NCI-H82 (cell line): ENCODE results near the gene NUDCD3.
"Not testable (repeated sequence)": the region's sequence is repeated elsewhere in the genome, so short reads cannot be mapped to it uniquely, and the experiment has no call there.

Source experiments
- DNase-seq: peaks from one replicate; lab custom pipeline; 2025; lab: John Stamatoyannopoulos, UW

NUDCD3 gene

DNA sequence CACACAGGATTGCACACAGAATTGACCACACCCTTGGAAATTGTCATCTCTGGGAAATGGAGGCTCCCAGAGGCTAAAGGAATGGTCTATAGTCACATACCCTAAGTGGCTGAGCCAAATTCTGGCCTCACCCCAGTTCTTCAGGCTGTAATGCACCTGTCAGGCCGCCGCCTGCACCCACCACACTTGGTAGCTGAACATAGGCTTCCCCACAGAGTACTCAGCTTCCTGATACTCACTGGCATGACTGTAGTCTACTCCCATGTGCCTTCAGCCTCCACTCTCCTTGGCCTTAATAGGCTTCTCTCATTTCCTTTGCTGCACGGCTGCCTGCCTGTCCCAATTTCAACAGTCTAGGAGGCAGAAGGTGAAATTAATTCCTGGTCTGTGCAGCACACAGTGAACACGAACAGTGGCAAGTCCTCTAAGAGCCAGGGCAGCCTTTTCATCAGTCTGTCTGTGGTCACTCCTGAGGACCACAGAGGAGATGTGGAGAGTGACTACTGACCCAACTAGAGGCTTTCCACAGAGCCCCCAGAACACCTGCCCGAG is 42.5 kb downstream of the NUDCD3 start:
- no peak for DNase-seq

DNA sequence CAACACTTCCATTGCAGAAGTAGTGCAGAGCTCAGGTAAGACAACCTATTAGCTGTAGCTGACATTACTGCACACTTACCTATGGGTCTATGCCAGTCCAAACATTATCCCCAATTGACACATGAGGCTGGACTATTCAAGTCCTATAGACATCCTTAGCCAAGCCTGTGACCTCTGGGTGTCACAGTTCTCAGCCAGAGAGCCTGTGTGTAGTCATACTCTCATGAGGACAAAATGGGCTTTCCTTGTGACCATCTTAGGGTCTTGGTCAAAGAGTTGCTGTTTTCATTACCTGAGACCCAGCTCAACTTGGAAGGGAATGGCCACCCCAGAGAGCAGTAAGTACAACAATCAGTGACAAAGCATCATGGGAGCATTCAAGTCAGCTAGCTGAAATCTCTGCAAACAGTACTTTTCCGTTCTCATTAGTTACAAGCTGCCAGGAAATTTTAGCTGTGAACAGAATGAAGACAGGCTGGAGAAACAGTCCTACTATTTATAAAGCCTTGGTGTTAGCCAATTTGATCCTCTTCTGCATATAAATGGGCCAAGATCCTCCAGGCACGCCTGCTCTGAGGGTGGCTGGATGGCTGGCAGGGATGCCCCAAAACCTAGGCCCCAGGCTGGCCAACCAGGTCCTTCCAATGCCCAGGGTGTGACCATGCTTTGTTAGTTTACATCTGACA is 44.3 kb downstream of the NUDCD3 start:
- no peak for DNase-seq

DNA sequence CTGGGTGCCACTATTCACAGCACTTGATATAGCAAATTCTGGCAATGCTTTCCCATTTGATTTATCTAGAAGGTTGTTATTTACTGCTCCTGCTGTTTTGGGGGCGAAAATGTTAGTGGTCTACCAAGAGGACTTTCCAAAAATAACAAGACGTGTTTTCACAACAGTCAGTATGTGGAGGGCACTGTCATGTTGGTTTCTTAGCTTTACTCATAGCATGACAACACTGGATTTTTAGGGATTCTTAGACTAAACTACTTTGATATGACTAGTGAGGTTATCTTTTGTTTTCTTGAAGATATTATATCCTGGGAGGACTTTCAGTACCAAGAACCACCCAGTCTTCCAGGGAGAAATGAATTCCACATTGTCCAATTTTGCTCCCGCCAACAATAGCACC is 49.4 kb downstream of the NUDCD3 start:
- DNase-seq, result no peak

DNA sequence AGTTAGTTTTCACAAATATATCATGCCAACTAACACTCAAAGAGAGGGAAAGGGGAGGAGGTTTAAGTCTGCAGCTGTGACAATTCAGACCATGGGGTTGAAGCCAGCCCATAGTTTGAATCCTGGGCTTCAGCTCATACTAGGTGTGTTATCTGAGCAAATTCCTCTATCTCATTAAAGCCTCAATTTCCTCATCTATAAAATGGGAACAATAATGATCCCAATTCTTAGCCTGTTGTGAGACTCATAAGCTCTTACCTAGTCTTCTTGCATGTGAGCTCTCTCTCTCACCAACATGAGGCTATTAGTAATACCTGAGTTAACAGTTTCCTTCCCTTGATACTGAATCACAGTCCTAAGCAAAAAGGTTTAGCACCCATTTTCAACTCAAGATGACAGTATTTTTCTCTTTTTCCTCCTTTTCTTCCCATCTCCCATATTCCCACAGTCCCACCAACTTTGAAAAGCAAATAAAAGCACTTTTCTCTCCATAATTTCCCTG is 49.8 kb downstream of the NUDCD3 start:
- DNase-seq, result no peak

DNA sequence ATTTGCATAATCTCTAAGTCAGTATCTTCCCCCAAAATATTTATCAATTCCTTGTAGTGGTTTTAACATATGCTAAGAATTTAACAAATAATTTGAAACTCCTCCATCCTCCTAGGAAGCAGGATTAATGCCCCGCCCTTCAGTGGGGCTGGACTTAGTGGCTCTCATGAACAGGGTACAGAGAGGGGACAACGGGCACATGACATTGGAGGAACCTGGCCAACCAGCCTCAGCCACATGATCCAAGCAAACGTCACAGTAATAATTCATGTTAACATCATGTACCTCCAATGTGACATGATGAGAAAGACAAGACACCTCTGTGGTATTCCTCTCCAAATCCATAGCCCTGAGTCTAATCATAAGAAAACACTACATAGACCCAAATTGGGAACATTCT is 50.5 kb downstream of the NUDCD3 start:
- no peak for DNase-seq

DNA sequence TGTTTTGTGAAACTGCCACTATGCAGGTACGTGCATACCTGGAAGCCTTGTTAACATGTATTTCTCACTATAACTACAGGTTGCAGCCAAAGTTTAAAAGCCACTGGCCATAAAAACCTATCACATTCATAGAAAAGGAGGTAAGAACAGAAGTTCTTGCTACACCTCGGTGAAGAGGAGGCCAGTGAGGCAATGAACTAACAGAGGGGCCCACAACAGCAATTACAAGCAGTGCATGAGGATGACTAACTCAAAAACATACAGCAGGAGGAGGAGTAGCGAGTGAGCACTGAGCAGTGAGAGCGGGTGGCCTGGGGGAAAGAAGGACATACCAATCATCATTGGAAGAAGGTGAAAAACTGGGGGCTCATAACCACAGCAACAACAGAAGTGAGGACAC is 51.6 kb downstream of the NUDCD3 start:
- no peak for DNase-seq

DNA sequence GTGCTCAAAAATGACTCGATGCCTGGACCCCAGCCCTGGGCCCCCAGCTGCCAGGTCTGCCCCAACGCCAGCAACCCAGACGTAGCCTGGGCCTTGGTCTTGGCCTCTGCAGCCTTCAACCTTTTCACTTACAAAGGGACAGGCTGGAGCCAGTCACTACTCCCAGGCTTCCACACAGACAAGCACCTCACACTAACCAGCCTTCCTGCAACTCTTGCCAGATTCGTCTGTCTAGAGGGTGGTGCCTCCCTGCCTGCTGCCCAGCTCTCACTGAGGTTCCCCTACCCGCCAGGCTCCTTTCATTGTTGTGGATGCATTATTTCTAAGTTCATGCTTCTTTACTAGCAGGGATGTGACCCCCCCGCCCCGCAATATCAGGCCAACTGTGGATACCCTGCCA is 56.3 kb downstream of the NUDCD3 start:
- DNase-seq, result no peak

DNA sequence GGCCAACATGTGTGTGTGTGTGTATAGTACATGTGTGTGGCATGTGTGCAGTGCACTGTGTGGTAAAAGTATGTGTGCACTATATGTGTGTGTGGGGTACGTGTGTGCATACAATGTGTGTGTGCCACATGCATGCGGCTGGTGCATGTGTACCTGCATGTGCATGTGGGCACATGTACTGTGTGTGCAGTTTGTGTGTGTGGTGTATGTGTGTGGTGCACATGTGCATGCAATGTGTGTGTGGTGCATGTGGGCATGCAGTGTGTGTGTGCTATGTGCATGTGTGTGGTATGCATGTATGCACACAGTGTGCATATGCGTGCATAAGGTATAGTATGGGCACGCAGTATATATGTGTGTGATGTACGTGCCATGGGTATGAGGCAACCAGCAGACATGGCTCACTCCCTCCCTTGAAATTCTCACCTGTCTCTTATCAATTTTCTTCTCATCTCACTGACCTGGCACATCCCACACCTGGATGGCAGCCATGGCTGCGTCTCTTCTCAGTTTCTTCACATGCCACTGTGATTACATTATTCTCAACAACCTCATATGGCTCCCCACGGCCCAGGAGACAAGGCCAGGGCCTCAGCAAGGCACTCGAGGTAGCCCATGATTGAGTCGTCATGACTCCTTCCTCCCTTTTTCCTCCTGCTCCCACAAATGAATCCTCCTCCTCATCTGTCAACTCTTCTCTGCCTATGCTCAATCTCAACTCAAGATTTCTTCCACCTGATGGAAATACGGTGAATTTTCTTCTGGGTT is 57.0 kb downstream of the NUDCD3 start:
- no peak for DNase-seq

DNA sequence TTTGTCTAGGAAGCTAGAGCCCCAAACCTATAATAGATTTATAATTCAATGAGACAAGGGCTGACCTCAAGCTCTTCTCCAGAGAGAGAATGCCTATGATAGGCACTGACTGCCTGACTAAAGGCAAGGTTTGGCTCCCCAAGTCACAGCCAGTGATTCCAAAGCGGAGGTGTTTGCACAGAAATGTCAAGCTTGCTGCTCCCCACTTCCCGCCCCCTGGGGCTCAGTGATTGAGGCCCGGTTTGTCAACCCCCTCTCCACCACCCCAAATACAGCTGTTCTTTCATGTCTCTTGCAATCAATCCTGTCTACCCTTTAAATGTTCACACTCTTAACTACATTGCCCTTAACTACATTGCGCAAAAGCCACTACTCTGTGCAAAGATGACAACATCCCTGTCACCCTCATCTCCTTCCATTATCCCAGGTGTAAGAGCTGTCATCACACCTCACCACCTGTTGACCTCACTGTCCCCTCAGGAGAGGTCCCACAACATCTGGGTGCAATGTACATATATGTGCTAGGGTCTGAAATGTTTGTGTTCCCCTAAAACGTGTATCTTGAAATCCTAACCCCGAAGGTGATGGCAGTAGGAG is 58.0 kb downstream of the NUDCD3 start:
- no peak for DNase-seq

DNA sequence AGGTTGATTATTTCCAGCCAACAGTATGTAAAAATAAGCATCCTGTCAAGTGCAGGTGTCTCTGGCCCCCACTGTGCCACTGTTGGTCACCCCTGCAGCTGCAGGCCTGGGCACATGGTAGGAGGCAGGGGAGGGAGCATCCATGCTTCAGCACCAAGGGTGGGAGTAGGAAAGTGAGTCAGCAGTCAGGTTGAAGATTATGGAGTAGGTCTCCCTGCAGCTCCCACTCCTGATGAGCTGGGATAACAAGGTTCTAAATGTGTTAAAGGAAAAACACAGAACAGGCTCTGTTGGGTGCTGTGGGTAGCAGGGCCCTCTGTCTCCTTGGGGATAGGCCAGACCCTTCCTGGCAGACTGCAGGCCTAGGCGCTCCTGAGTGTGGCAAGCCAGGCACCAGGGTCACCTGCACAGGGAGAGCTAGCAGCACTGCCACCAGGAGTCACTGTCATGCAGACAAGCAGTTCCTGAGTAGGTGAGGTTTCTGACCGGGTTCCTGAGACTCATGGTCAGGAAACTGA is 59.3 kb downstream of the NUDCD3 start:
- no peak for DNase-seq

DNA sequence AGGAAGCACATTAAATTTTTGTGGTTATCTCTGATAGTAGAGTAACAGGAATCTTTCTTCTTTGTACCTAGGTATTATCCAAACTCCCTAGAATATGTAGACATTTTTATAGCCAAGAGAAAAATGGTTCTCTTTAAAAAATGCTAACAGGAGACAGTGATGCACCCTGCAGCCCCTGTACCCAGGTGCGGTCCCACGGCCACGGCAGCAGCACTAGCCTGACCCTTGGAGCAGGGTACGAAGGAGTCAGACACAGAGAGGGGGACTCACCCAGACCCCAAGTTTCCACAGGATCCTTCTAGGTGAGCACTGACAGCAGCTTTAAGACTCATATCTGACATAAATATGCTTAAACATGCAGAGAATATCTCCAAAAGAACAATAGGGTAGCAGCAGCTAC is 60.4 kb downstream of the NUDCD3 start:
- no peak for DNase-seq

DNA sequence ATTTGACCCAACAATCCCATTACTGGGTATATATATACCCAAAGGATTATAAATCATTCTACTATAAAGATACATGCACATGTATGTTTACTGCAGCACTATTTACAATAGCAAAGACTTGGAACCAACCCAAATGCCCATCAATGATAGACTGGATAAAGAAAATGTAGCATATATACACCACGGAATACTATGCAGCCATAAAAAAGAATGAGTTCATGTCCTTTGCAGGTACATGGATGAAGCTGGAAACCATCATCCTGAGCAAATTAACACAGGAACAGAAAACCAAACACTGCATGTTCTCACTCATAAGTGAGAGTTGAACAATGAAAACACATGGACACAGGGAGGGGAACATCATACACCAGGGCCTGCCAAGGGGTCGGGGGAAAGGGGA is 65.7 kb downstream of the NUDCD3 start:
- not testable (repeated sequence) for DNase-seq

DNA sequence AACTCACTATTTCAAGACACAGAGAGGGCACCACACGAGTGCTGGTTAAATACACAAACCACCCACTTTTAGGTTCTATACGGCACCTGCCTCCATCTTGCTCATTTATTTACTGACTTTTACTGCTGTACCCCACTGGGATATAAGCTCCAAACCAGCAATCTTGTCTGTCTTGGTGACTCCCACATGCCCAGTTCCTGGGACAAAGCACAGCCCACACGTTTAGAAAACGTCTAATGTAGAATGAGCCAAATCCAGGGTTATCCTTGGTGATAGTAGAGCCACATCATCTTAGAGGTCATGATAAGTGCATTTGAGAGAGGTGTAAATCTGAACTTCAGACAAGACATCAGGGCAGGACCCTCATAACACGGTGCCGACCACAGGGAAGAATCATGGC is 73.5 kb downstream of the NUDCD3 start:
- no peak for DNase-seq

DNA sequence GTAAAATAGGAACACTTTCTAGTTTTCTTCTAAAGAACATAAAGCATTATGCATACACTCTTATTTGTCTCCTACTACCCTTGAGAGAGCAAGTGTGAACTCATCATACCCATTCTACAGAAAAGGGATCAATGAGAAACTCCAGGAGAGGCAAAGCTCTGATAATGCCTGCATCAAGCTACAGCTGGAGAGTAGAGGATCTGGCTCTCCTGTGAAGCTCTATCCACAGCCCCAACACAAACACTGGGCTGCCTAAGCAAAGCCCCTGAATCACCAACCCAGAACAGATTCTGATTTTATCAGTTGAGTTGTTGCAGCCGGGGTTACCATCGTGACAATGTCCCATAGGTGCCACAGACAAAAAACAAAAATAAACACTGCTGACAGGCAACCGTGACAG is 74.9 kb downstream of the NUDCD3 start:
- DNase-seq, result no peak

DNA sequence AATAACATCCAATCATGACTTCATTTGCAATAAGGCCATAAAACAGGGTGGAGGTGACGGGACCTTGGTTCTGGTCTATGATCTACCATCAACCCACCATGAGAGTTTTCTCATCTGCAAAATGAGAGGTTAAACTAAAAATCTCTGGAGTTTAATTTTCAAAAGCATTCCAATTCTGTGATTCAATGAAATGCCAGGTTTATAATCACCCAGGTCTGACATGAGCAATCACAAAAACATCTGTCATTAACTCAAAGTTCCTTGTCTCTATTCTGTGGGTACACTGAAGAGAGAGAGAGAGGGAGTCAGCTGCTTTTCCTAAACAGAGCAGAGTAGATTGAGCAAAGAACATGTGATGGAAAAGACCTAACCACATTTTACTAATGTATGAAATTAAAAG is 75.4 kb downstream of the NUDCD3 start:
- DNase-seq, result no peak

DNA sequence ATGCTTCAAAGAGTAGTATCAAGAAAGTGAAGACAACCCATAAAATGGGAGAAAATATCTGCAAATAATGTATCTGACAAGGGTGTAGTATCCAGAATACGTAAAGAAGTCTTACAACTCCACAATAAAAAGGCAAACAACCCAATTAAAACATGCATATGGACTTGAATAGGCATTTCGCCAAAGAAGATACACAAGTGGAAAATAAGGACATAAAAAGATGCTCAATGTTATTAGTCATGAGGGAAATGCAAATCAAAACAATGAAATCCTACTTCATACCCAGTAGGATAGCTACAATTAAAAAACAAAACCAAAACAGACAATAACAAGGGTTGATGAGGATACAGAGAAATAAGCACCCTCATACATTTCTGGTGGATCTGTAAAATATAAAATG is 79.2 kb downstream of the NUDCD3 start:
- no peak for DNase-seq

DNA sequence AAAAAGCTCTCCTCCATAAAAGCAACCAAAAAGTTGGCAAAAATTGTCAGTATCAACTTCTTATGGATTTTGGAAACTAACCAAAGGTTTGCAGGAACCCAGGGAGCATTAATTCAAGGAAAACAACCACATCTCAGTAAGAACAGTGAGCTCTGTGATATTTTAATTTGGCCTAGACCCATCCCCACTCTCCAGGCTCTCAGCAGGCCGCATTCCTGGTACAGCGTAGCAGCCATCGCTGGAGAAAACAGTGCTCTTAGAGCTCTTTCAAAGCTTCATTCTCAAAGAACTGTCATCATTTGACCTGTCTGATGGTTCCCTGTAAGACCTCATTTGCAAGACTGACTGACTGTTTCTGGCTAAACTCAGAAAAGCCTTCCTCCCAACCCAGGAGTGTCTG is 81.9 kb downstream of the NUDCD3 start:
- no peak for DNase-seq

DNA sequence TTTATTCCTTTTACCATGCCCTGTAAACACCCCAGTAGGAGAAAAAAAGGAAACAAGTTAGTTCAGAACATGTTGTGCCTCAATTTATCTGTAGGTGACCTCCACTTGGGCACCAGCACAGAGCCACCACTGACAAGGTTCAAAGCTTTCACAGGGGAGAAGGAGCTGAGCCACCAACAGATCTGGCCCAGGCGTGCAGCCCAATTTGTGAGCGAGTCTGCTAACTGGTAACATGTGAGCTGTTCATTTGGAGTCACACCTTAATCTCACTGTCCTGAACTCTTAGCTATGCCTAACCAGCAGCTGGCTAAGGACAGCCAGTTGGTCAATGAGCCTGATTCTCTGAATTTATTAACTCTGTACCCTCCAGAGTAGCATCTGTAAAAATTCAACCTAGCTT is 86.7 kb downstream of the NUDCD3 start:
- no peak for DNase-seq

DNA sequence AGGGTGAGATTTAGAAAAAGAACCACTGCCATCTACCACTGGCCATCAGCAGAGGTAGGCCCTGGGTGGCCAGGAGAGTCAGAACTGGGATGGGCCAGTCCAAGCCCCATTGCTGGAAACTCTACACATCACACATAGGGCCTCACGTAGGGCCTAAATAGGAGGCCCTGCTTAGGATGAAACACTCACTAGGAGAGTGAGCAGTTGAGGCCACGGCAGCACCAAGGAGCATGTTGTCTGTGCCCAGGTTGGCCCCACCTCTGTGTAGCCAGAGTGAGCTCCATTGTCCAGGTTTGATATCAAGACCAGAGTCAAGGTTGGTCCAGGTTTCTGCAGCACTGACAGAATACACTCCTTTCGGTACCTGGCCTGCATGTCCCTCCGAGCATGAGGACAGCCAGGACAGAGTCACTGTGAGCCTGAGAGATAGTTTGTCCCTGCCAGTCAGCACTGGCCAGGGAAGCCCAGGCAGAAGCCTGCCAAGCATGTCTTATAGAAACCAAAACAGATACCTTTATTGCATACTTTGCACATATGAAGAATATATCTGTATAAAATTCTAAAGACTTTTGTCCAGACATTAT is 87.2 kb downstream of the NUDCD3 start:
- no peak for DNase-seq

DNA sequence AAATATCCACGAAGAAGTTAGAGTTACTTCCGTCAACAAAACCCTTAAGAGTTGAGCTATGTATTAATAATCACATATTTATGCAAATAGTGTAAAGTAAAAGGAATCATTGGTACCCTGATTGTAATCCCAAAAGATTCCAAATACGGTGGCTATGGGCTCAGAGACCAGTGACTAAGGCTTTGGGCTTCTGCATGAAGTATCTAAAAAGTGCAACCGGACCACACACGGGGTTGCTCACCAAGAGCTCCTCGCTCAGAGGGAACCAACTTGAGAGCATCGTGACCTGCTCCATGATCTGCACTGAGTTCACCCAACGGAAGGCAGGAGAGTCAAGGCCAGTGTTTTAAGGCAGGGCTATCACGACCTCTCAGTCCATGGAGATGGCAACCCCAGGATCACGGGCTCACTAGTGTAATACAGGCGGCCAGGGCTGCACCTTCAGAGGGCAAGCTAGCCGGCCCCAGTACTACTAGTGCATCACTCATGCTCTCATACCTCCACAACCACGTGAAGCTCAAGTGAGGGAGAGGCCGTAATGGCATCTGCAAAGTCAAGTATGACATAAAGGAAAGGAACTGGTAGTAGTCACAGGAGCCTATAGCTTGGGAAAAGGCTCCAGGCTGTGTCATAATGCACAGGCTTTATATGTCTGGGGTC is 87.9 kb downstream of the NUDCD3 start:
- DNase-seq, result no peak

DNA sequence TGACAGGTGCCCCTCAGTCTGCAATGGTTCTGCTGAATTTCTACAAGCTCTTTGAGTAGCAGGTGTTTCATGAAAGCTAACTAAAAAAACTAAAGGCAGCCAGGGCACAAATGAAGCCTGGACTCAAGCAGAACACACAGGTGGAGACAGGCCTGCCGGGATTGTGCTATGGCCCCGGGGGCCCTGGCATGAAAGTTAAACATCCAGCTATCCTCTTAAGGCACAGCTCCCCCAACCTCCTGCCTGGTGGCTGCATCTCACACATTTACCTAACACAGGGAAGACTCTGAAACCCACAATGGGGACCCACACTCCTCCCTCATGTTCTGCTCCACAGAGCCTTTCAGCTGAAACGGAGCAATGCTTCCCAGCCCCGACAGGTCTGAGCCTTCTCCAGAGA is 88.8 kb downstream of the NUDCD3 start:
- no peak for DNase-seq

DNA sequence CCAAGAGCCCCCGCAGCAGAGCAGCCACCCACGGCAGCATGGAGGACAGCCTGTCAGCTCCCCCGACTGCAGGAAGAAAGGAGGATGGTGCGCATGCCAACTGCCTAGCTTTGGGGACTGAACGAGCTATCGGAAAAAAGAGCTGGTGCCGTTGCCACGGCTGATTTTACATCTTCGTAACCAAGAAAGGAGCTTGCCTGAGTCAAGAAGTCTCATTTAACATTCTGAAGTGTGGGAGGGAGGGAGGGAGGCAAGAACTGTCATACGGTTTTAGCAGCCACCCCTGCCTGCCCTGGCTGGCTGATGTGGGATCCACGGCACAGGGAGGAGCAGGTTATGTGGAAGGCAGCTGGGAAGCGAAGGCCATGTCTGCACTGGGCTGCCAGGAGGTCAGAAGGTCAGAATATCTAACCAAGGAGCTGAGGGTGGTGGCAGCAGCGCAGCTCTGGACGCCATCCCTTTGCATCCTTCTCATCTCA is 90.4 kb downstream of the NUDCD3 start:
- DNase-seq, result no peak
